MG63 (cell line): ENCODE results near the gene DHDH. TPM values are rescaled to one million over a fixed set of nuclear protein-coding genes. Genes with fewer than 3 reads are reported as not detected.
A peak's percentile ranks its signal among the peaks of the same experiment; 100 is the strongest.

Experiments used
- DNase-seq: peaks from one replicate; pipeline ENCODE4 v3.0.0-alpha.2; 2020
- H3K27me3 ChIP-seq: fragments of 250-450 bp; sonication (Bioruptor Pico); 2 replicates; pipeline ENCODE4 v1.5.1; 2020; ENCODE audit warnings: mild to moderate bottlenecking, moderate library complexity
- H3K36me3 ChIP-seq: fragments of 250-450 bp; sonication (Bioruptor Pico); 2 replicates; pipeline ENCODE4 v1.5.1; 2020; ENCODE audit warnings: mild to moderate bottlenecking, moderate library complexity
- H3K4me3 ChIP-seq: fragments of 250-450 bp; sonication (Bioruptor Pico); 2 replicates; pipeline ENCODE4 v1.5.1; 2020; ENCODE audit warnings: mild to moderate bottlenecking, moderate library complexity
- H3K9me3 ChIP-seq: fragments of 250-450 bp; sonication (Bioruptor Pico); 2 replicates; pipeline ENCODE4 v1.5.1; 2020; ENCODE audit warnings: mild to moderate bottlenecking, moderate library complexity
- total RNA-seq: library from RNA; depleted of rRNA; stranded (reverse); fragments of >200 nt; shearing (Covaris generic); gene quantifications from 2 replicates; pipeline ENCODE4 v1.2.3, GENCODE V29; 2014; ENCODE audit warnings: low replicate concordance; rRNA removed

Gene DHDH
- total RNA-seq, 1 experiment from 2014 or later, result not detected

DNA sequence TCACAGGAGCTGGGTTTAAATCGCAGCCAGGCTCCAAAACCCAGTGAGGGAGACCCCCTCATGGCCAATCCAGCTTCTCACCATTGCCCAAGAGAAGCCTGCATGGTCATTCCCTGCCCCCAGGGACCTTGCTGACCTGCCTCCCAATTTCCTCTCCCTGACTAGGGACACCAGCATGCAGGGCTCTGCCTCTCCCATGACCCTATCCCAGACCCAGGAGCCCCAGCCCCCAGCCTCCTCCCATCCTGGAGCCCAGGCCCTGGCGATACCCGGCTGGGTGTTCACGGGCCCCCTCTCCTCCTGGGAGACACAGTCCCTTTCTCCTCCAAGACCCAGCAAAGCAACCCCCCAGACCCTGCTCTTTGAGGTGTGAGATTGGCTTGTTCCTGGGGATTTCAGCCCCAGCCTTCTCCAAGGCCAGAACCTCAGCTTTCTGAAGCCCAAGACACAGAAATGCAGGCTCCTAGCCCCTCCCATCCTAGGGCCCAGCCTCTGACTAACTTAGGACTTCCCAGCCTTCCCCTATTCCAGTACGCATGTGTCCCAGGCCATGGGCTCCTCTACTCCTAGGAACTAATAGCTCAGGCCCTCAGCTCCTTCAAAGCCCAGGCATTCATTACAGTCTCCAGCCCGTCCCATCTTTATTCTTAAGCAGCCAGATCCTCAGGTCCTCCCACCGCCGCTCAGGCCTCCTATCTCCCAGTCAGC, 58.5 kb downstream of the DHDH start:
- H3K9me3 ChIP-seq, result no peaks in the 10 kb centered on the region
- no peaks in the 10 kb centered on the region for H3K27me3 ChIP-seq
- H3K36me3 ChIP-seq, result peaks cover 47% of the 10 kb centered on the region
- peak overlapping the region; percentile 90 for H3K4me3 ChIP-seq
- peak; percentile 81 for DNase-seq

DNA sequence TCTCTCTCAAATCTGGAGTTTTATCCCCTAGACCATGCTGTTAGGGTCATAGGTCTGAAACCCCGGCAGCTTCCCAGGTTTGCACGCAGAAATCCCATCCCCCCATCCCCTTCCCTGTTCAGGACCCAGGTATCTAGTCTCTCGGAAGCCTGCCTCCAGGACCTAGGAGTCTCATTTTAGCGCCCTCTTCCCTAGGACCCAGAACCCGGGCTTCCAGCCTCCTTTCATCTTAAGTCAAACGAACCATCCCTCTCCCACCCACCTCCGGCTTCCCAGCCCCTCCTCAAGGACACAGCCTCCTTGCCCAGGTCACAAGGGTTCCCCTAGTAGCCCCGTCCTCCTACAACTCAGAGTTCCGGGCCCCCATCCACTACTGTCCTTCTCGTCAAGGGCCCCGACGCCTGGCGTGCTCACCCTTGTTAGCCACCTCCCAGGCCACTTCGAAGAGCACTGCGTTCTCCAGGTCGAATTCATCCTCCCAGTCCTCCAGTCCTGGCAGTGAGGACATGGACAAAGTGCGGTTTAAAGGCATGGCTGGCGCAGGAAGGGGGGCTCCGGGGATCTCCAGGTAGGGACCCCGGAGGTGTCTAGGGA, 59.2 kb downstream of the DHDH start:
- no peak for DNase-seq
- no peaks in the 10 kb centered on the region for H3K27me3 ChIP-seq
- H3K9me3 ChIP-seq, result no peaks in the 10 kb centered on the region
- H3K4me3 ChIP-seq, result peak overlapping the region; percentile 90
- peaks cover 45% of the 10 kb centered on the region for H3K36me3 ChIP-seq

DNA sequence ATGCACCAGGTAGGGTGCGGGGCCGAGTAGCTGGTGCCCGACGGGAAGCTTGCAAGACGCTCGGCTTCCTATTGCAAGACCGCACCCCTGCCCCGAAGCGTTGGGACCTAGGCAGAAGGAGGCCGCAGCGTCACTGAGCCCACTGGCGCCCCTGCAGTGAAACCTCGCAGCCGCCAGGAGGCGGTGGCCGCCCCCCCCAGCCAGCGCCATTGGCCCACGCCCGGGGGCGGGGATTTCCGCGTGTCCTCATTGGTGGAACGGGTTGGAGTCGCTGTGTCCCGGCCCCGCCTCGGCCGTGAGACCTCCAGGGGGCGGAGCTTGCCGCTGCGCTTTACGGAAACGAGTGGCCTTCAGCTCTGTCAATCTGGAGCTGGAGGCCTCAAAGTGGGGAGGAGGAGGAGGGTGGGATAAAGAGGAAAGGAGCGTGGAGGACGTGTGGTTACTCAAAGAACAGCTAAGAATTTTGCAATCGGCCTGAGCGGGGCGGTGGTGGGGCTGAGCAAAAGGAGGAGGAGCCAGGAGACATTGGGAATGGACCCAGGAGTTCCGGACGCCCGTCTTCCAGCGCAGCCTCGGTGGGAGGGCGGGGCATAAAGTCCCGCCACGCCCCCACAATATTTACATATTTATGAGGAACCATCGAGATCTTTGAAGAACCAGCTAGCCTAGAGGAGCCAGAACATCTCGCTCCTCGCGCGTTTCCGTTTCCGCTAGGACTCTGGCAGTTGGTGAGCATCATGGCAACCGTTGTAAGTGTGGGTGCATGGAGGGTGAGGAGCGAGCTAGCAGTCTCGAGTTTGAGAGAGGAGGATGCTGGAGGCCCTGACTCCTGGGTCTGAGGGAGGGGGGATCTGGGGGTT, 59.9 kb downstream of the DHDH start, which contains the start of the genes GYS1 and RUVBL2:
Gene GYS1 (minus strand): TSS at position 135 of the 860 bp plus-strand sequence. CDS start 197 bp downstream, outside the sequence.
Gene RUVBL2 (plus strand): TSS at position 713 of the 860 bp plus-strand sequence. CDS start 25 bp downstream, at position 738.
- Histone ChIP-seq H3K27me3 (no peaks in the 10 kb centered on the region), H3K4me3 (peak within 1 kb of the TSS; percentile 90), H3K36me3 (peaks cover 46% of the 10 kb centered on the region), H3K9me3 (no peaks in the 10 kb centered on the region)
- peak; percentile 100 for DNase-seq

DNA sequence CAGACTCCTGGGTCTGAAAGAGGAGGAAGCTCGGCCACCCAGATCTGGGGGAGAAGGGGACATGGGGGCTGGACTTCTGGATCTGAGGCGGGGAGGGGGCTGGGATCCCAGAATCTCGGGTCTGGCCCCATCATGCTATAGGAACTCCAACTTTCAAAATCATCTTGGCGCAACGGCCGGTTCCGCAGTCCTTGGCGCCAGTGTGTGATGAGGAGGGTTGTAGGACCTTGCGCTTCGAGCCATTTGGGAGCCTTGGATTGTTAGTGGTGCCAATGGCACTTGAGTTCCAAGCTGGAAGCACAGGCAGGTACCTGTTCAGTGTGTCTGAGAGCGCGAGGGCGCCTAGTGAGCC, 60.5 kb downstream of the DHDH start:
- H3K9me3 ChIP-seq, result no peaks in the 10 kb centered on the region
- peak; percentile 31 for DNase-seq
- H3K4me3 ChIP-seq, result peak overlapping the region; percentile 90
- peaks cover 43% of the 10 kb centered on the region for H3K36me3 ChIP-seq
- H3K27me3 ChIP-seq, result no peaks in the 10 kb centered on the region

Other genes starting within 250 kb of the DHDH start
- gene FUT2, start 237.7 kb upstream of the DHDH start, total RNA-seq, result not detected in 2 replicates
- gene MAMSTR, start 214.0 kb upstream of the DHDH start, total RNA-seq, result 0.79 TPM in 1 of 2 replicates, not detected in the other
- gene RASIP1, start 193.1 kb upstream of the DHDH start, total RNA-seq, result 0.72 TPM in 1 of 2 replicates, not detected in the other
- not detected in 2 replicates for gene IZUMO1, start 186.8 kb upstream of the DHDH start, total RNA-seq
- gene FUT1, start 181.1 kb upstream of the DHDH start, total RNA-seq, result 0.07 and 0.16 TPM in 2 replicates
- not detected in 2 replicates for gene FGF21, start 178.2 kb upstream of the DHDH start, total RNA-seq
- 21.3 and 59.1 TPM in 2 replicates for gene BCAT2, start 122.7 kb upstream of the DHDH start, total RNA-seq
- not detected in 2 replicates for gene HSD17B14, start 97.2 kb upstream of the DHDH start, total RNA-seq
- 5.4 and 14.5 TPM in 2 replicates for gene PLEKHA4, start 65.1 kb upstream of the DHDH start, total RNA-seq
- 26.1 and 36.4 TPM in 2 replicates for gene PPP1R15A, start 61.3 kb upstream of the DHDH start, total RNA-seq
- not detected in 2 replicates for gene TULP2, start 35.0 kb upstream of the DHDH start, total RNA-seq
- 157 and 236 TPM in 2 replicates for gene NUCB1, start 33.4 kb upstream of the DHDH start, total RNA-seq
- 38.2 and 61.4 TPM in 2 replicates for gene BAX, start 21.2 kb downstream of the DHDH start, total RNA-seq
- gene FTL, start 31.6 kb downstream of the DHDH start, total RNA-seq, result 880 and 1,766 TPM in 2 replicates
- gene GYS1, start 59.6 kb downstream of the DHDH start, total RNA-seq, result 34.3 and 46.2 TPM in 2 replicates
- gene RUVBL2, start 60.2 kb downstream of the DHDH start, total RNA-seq, result 386 and 644 TPM in 2 replicates
- not detected in 2 replicates for gene LHB, start 83.4 kb downstream of the DHDH start, total RNA-seq
- not detected in 2 replicates for gene CGB3, start 90.6 kb downstream of the DHDH start, total RNA-seq
- gene CGB2, start 98.2 kb downstream of the DHDH start, total RNA-seq, result not detected in 2 replicates
- gene CGB1, start 103.2 kb downstream of the DHDH start, total RNA-seq, result not detected in 2 replicates
- gene CGB5, start 110.1 kb downstream of the DHDH start, total RNA-seq, result not detected in 2 replicates
- not detected in 2 replicates for gene CGB8, start 115.4 kb downstream of the DHDH start, total RNA-seq
- gene CGB7, start 124.0 kb downstream of the DHDH start, total RNA-seq, result not detected in 2 replicates
- not detected in 2 replicates for gene NTF4, start 131.1 kb downstream of the DHDH start, total RNA-seq
- gene KCNA7, start 139.0 kb downstream of the DHDH start, total RNA-seq, result not detected in 2 replicates
- 172 and 247 TPM in 2 replicates for gene SNRNP70, start 151.8 kb downstream of the DHDH start, total RNA-seq
- 12.3 and 20.4 TPM in 2 replicates for gene LIN7B, start 180.7 kb downstream of the DHDH start, total RNA-seq
- 3.7 and 4.6 TPM in 2 replicates for gene C19orf73, start 185.4 kb downstream of the DHDH start, total RNA-seq
- 3.4 and 21.4 TPM in 2 replicates for gene PPFIA3, start 185.8 kb downstream of the DHDH start, total RNA-seq
- not detected in 2 replicates for gene HRC, start 221.7 kb downstream of the DHDH start, total RNA-seq
- 7.9 and 8.4 TPM in 2 replicates for gene TRPM4, start 224.1 kb downstream of the DHDH start, total RNA-seq